ENCODE results near the gene PCYT2. TPM values are rescaled to one million over a fixed set of nuclear protein-coding genes. Genes with fewer than 3 reads are reported as not detected.

The PCYT2 gene
- polyA plus RNA-seq, 1 donor (not counting 4 experiments of a cell fraction or from before 2014, with no cell fraction given), result 38.1 TPM

GRCh38 chr17:81870131-81870980, 40.8 kb downstream of the PCYT2 start:
- FAIRE-seq, result no peak
- Histone ChIP-seq H4K20me1 (ENCODE audit: control insufficient read depth, extremely low read depth, insufficient read depth, low read length) (peaks cover 10% of the 10 kb centered on the region), H3K9me1 (ENCODE audit: control insufficient read depth, extremely low read depth, insufficient read depth, low read length) (peaks cover 3% of the 10 kb centered on the region), H3K4me3 (ENCODE audit: control insufficient read depth in 2 of 3, extremely low read depth in 1 of 3, insufficient read depth in 2 of 3, low read depth in 1 of 3, low read length in 3 of 3) (peak overlapping the region; percentile 79 to 94 (median 91)), H3K27ac (ENCODE audit: control insufficient read depth, insufficient read depth, low read length) (peak overlapping the region; percentile 88), H3K79me2 (ENCODE audit: control insufficient read depth, insufficient read depth, low read length) (peaks cover 28% of the 10 kb centered on the region), H3K9ac (ENCODE audit: control insufficient read depth, extremely low read depth, insufficient read depth, low read length) (peak overlapping the region; percentile 94), H3K9me3 (ENCODE audit: control insufficient read depth, low read depth, low read length) (no peaks in the 10 kb centered on the region), H3K27me3 (ENCODE audit: control insufficient read depth, extremely low read depth, insufficient read depth, low read length) (no peaks in the 10 kb centered on the region), H2AFZ (ENCODE audit: control insufficient read depth, low read length) (no peak overlapping the region), H3K4me1 (ENCODE audit: control insufficient read depth, extremely low read depth, insufficient read depth, low read length) (peaks cover 30% of the 10 kb centered on the region), H3K4me2 (ENCODE audit: control insufficient read depth, extremely low read depth, insufficient read depth, low read depth, low read length) (peak overlapping the region; percentile 94), H3K36me3 (ENCODE audit: control insufficient read depth in 2 of 2, extremely low read depth in 1 of 2, insufficient read depth in 2 of 2, low read length in 2 of 2) (peaks cover 12 to 16% of the 10 kb centered on the region in 2 experiments)
- dilution Hi-C loops (cut with MboI; ENCODE audit: extremely low pct_ligation_motif_present, low sequenced_read_pairs), result no loop called here
- no peak for TF ChIP-seq EZH2 (IDR thresholded peaks at IDR 0.05; ENCODE audit: low read length)
- TF ChIP-seq CTCF (optimal IDR thresholded peaks at IDR 0.05 in 1 of 3, IDR thresholded peaks at IDR 0.05 in 1 of 3, conservative IDR thresholded peaks at IDR 0.05 in 1 of 3; ENCODE audit: extremely low read depth in 1 of 3, insufficient read depth in 2 of 3, low read length in 3 of 3), result no peak
- DNase-seq (ENCODE audit: low read depth, low spot score), result no peak

DNA sequence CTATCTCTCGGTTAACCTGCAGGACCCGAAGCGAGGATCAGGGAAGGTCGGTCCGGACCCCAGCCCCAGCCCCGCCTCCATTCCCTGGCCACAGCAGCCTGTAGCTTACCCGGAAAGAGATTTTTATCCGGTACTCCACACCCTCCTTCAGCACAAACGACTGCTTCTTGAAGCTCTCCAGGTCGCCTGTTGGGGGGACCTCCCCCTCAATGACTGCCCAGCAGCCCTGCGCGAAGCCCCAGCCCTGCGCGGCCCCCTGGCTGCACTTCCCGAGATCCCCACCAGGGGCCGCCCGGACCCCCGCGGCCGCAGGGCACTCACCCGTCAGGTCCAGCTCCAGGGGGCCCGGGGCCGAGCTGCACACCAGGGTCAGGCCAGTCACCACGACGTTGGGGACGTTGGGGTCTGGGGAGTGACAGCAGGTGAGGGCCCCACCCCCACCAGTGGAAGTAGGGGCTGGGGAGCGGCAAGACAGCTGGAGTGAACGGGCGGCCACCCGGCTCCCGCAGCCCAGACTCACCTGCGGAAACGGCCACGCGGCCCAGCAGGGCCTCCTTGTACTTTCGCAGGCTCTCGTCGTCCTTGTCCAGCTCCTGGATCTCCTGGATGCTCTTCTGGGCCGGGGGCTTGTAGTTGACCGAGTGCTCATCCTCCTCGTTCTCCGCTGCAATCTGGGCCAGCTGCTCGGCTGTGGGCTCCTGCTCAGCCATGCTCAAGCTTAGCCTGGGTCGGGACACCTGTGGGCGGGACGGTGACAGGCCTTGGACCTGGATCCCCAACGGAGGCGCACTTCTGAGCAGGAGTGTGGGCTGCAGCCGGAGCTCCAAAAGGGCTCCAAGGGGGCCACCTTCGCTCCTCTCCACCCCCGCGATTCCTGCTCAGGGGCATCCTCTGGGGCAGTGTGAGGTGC, 41.7 kb downstream of the PCYT2 start:
- Histone ChIP-seq H3K27me3 (ENCODE audit: control insufficient read depth, extremely low read depth, insufficient read depth, low read length) (no peaks in the 10 kb centered on the region), H3K9me1 (ENCODE audit: control insufficient read depth, extremely low read depth, insufficient read depth, low read length) (peaks cover 3% of the 10 kb centered on the region), H3K9me3 (ENCODE audit: control insufficient read depth, low read depth, low read length) (no peaks in the 10 kb centered on the region), H3K4me3 (ENCODE audit: control insufficient read depth in 2 of 3, extremely low read depth in 1 of 3, insufficient read depth in 2 of 3, low read depth in 1 of 3, low read length in 3 of 3) (peak overlapping the region; percentile 79 to 94 (median 91)), H3K36me3 (ENCODE audit: control insufficient read depth in 2 of 2, extremely low read depth in 1 of 2, insufficient read depth in 2 of 2, low read length in 2 of 2) (peaks cover 12 to 21% of the 10 kb centered on the region in 2 experiments), H3K79me2 (ENCODE audit: control insufficient read depth, insufficient read depth, low read length) (peaks cover 35% of the 10 kb centered on the region), H3K27ac (ENCODE audit: control insufficient read depth, insufficient read depth, low read length) (peak overlapping the region; percentile 88), H3K4me1 (ENCODE audit: control insufficient read depth, extremely low read depth, insufficient read depth, low read length) (peaks cover 30% of the 10 kb centered on the region), H3K4me2 (ENCODE audit: control insufficient read depth, extremely low read depth, insufficient read depth, low read depth, low read length) (peak overlapping the region; percentile 94), H3K9ac (ENCODE audit: control insufficient read depth, extremely low read depth, insufficient read depth, low read length) (peak overlapping the region; percentile 94), H2AFZ (ENCODE audit: control insufficient read depth, low read length) (no peak overlapping the region), H4K20me1 (ENCODE audit: control insufficient read depth, extremely low read depth, insufficient read depth, low read length) (peaks cover 12% of the 10 kb centered on the region)
- DNase-seq (ENCODE audit: low read depth, low spot score), result no peak
- dilution Hi-C loops (cut with MboI; ENCODE audit: extremely low pct_ligation_motif_present, low sequenced_read_pairs), result no loop called here
- no peak for FAIRE-seq
- TF ChIP-seq EZH2 (IDR thresholded peaks at IDR 0.05; ENCODE audit: low read length), result no peak
- TF ChIP-seq CTCF (optimal IDR thresholded peaks at IDR 0.05 in 1 of 3, IDR thresholded peaks at IDR 0.05 in 1 of 3, conservative IDR thresholded peaks at IDR 0.05 in 1 of 3; ENCODE audit: extremely low read depth in 1 of 3, insufficient read depth in 2 of 3, low read length in 3 of 3), result peak; percentile 43 to 67 (median 59)

All from keratinocyte (primary cell).